ENCODE measurements around the gene EXTL2. TPM values are rescaled to one million over a fixed set of nuclear protein-coding genes. Genes with fewer than 3 reads are reported as not detected.
A peak's percentile ranks its signal among the peaks of the same experiment; 100 is the strongest.

Gene EXTL2
- total and polyA plus RNA-seq, 9 of the 15 experiments (the other 6 are each of a cell fraction or from before 2014, with no cell fraction given), result 8.5 to 40.7 (median 26.0) TPM

GRCh38 chr1:100895540-100896480, 1.2 kb upstream of the EXTL2 start, which contains the start of gene SLC30A7 (continued):
- TF ChIP-seq REST (IDR thresholded peaks at IDR 0.05; ENCODE audit: borderline replicate concordance), result no peak
- no peak for TF ChIP-seq REST (CRISPR knock-in tag; IDR thresholded peaks at IDR 0.05; ENCODE audit: low read depth)
- TF ChIP-seq ELF2 (CRISPR knock-in tag; IDR thresholded peaks at IDR 0.05), result peak; percentile 64
- TF ChIP-seq ZNF280A (IDR thresholded peaks at IDR 0.05; ENCODE audit: low read depth, partially characterized antibody), result no peak
- TF ChIP-seq MAX (CRISPR knock-in tag; IDR thresholded peaks at IDR 0.05), result peak; percentile 50
- TF ChIP-seq FIP1L1 (IDR thresholded peaks at IDR 0.05; ENCODE audit: low read depth, low read length, poor library complexity, severe bottlenecking), result peak; percentile 38
- peak; percentile 49 to 68; a peak in 1 of 4 replicates for TF ChIP-seq SIN3A (IDR thresholded peaks at IDR 0.05; ENCODE audit: borderline replicate concordance in 2 of 2, control insufficient read depth in 1 of 2, low read depth in 2 of 2, low read length in 2 of 2)
- no peak for TF ChIP-seq NFXL1 (CRISPR knock-in tag; IDR thresholded peaks at IDR 0.05)
- no peak for TF ChIP-seq PTBP1 (IDR thresholded peaks at IDR 0.05; ENCODE audit: low read depth, low read length)
- no peak for TF ChIP-seq ZNF175 (CRISPR knock-in tag; IDR thresholded peaks at IDR 0.05; ENCODE audit: low read depth)
- TF ChIP-seq ZNF592 (IDR thresholded peaks at IDR 0.05), result no peak
